Trophoblast cell (in vitro differentiated cells and primary cell): Measurements from ENCODE around the gene CENPX.

ENCODE experiments used
- DNase-seq, 2 donors: peaks; one replicate each; pipeline ENCODE4 v3.0.0-alpha.2; 2016
- H2AFZ ChIP-seq: 2 replicates; pipeline ENCODE4 v1.6.1; 2013; ENCODE audit warnings: low read length, moderate library complexity, mild to moderate bottlenecking; ENCODE audit not compliant: insufficient read depth, poor library complexity
- H2AK5ac ChIP-seq: 2 replicates; pipeline ENCODE4 v1.6.1; 2013; ENCODE audit warnings: mild to moderate bottlenecking, low read length
- H2BK120ac ChIP-seq: 2 replicates; pipeline ENCODE4 v1.6.1; 2013; ENCODE audit warnings: low read length, mild to moderate bottlenecking, moderate library complexity; ENCODE audit not compliant: insufficient read depth, poor library complexity
- H2BK12ac ChIP-seq: 2 replicates; pipeline ENCODE4 v1.6.1; 2013; ENCODE audit warnings: mild to moderate bottlenecking, low read length, moderate library complexity
- H2BK5ac ChIP-seq: 2 replicates; pipeline ENCODE4 v1.6.1; 2013; ENCODE audit warnings: low read length, low read depth, moderate library complexity, mild to moderate bottlenecking; ENCODE audit not compliant: poor library complexity
- H3K14ac ChIP-seq: 2 replicates; pipeline ENCODE4 v1.6.1; 2013; ENCODE audit warnings: mild to moderate bottlenecking, low read length
- H3K18ac ChIP-seq: 2 replicates; pipeline ENCODE4 v1.6.1; 2013; ENCODE audit warnings: mild to moderate bottlenecking, low read length
- H3K23ac ChIP-seq: 2 replicates; pipeline ENCODE4 v1.6.1; 2013; ENCODE audit warnings: low read length
- H3K27ac ChIP-seq: 2 replicates; pipeline ENCODE4 v1.5.1; 2013; ENCODE audit warnings: low read depth, mild to moderate bottlenecking, inconsistent platforms, low read length, moderate library complexity
- H3K27me3 ChIP-seq: 2 replicates; pipeline ENCODE4 v1.6.1; 2013; ENCODE audit warnings: inconsistent platforms, mild to moderate bottlenecking, low read length, moderate library complexity; ENCODE audit not compliant: insufficient read depth
- H3K36me3 ChIP-seq, 2 experiments: 1 replicate in 1 of 2; 2 replicates in 1 of 2; pipeline ENCODE4 v1.6.1; 2013; ENCODE audit warnings: low read length in 2 of 2, mild to moderate bottlenecking in 2 of 2, moderate library complexity in 1 of 2; ENCODE audit not compliant: insufficient read depth in 2 of 2, control insufficient read depth in 1 of 2
- H3K4ac ChIP-seq: 2 replicates; pipeline ENCODE4 v1.6.1; 2013; ENCODE audit warnings: low read depth, mild to moderate bottlenecking, low read length, moderate library complexity
- H3K4me1 ChIP-seq, 2 experiments: 1 replicate in 1 of 2; 2 replicates in 1 of 2; pipeline ENCODE4 v1.6.1; 2013; ENCODE audit warnings: low read length in 2 of 2, mild to moderate bottlenecking in 2 of 2, moderate library complexity in 1 of 2; ENCODE audit not compliant: insufficient read depth in 2 of 2, control insufficient read depth in 1 of 2
- H3K4me2 ChIP-seq: 2 replicates; pipeline ENCODE4 v1.6.1; 2013; ENCODE audit warnings: inconsistent platforms, mild to moderate bottlenecking, low read length, moderate library complexity
- H3K4me3 ChIP-seq: 2 replicates; pipeline ENCODE4 v1.5.1; 2013; ENCODE audit warnings: mild to moderate bottlenecking, low read depth, low read length, inconsistent platforms
- H3K79me1 ChIP-seq: one replicate; pipeline ENCODE4 v1.6.1; 2013; ENCODE audit warnings: low read length
- H3K79me2 ChIP-seq: 2 replicates; pipeline ENCODE4 v1.6.1; 2013; ENCODE audit warnings: low read length, mild to moderate bottlenecking; ENCODE audit not compliant: control insufficient read depth, insufficient read depth, poor library complexity
- H3K9ac ChIP-seq: 2 replicates; pipeline ENCODE4 v1.6.1; 2013; ENCODE audit warnings: mild to moderate bottlenecking, low read length
- H3K9me3 ChIP-seq: 2 replicates; pipeline ENCODE4 v1.6.1; 2013; ENCODE audit warnings: low read depth, mild to moderate bottlenecking, control low read depth, inconsistent platforms, low read length; ENCODE audit not compliant: insufficient read depth
- H4K12ac ChIP-seq: 2 replicates; pipeline ENCODE4 v1.6.1; 2013; ENCODE audit warnings: low read depth, mild to moderate bottlenecking, low read length, moderate library complexity
- H4K8ac ChIP-seq: 2 replicates; pipeline ENCODE4 v1.6.1; 2013; ENCODE audit warnings: low read depth, mild to moderate bottlenecking, low read length, moderate library complexity
- H4K91ac ChIP-seq: one replicate; pipeline ENCODE4 v1.6.1; 2013; ENCODE audit warnings: low read depth, mild to moderate bottlenecking, low read length, moderate library complexity
- WGBS: extraction: QIAGEN DNeasy Blood & Tissue Kit; methylation state at CpG from one replicate; pipeline ENCODE4 v1.1.7; 2013; ENCODE audit warnings: missing lambda C conversion rate; ENCODE audit not compliant: insufficient read length, insufficient coverage; ENCODE audit errors: extremely low coverage; 5-methylcytosine and 5-hydroxymethylcytosine counted together

The CENPX gene

GRCh38 chr17:81980122-81980521 is 42.6 kb downstream of the CENPX start:
- Histone ChIP-seq H2BK120ac (no peak overlapping the region), H3K18ac (no peak overlapping the region), H2AFZ (no peak overlapping the region), H3K4ac (no peak overlapping the region), H2BK12ac (peak overlapping the region; percentile 37), H3K79me2 (peaks cover 10% of the 10 kb centered on the region), H4K8ac (no peak overlapping the region), H2BK5ac (peak overlapping the region; percentile 36), H3K14ac (no peak overlapping the region), H3K9ac (no peak overlapping the region), H3K4me3 (no peak overlapping the region), H3K27me3 (no peaks in the 10 kb centered on the region), H3K36me3 (peaks cover 6 to 15% of the 10 kb centered on the region in 2 experiments), H4K91ac (peak overlapping the region; percentile 59), H3K79me1 (peaks cover 26% of the 10 kb centered on the region), H4K12ac (no peak overlapping the region), H3K23ac (no peak overlapping the region), H3K9me3 (peaks cover 5% of the 10 kb centered on the region), H3K4me1 (peaks cover 32 to 41% of the 10 kb centered on the region in 2 experiments), H3K27ac (peak overlapping the region; percentile 28), H3K4me2 (no peak overlapping the region), H2AK5ac (peak overlapping the region; percentile 18)
- DNase-seq, result peak in 1 of 2 donors; percentile 28
- WGBS, result no CpG with 5 or more reads among the region's 4 CpGs

DNA sequence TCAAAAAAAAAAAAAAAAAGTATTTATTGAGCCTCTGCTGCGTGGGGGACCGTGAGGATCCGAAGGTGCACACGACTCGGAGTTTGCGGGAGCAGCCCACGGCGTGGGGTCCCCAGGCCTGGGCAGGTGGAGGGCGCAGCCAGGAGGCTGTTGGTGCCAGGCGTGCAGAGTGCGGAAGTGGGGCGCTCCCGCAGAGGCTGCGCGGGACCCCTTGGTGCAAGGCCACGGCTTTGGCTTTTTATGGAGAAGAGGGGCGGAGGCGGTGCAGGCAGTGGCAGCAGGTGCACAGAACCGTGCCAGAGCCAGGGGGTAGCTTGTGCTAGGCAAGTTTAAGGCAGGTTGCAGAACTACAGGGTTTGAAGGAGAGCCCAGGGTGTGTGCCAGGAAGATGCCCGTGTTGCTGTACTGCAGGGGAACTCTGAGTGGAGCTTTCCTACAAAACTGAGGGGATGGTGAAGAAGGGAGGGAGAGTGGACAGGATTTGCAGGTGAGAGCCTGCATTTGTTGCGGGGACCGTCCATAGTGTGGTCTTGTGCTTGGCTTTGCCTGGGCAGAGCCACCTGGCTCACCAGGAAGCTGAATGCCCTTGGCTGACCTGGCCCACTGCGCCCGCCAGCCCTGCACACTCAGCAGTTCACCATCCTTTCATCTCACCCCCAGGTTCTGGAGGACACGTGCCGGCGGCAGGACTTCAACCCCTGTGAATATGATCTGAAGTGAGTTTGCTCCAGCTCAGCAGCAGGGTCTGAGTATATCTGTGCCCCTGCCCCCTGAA is 44.0 kb downstream of the CENPX start:
- peaks cover 10% of the 10 kb centered on the region for H3K79me2 ChIP-seq
- H3K79me1 ChIP-seq, result peaks cover 26% of the 10 kb centered on the region
- no CpG with 5 or more reads among the region's 27 CpGs for WGBS
- H3K27ac ChIP-seq, result no peak overlapping the region
- peak overlapping the region; percentile 3 for H2BK5ac ChIP-seq
- peak overlapping the region; percentile 88 for H3K18ac ChIP-seq
- peak overlapping the region; percentile 59 for H3K14ac ChIP-seq
- H3K4ac ChIP-seq, result peak overlapping the region; percentile 61
- peak overlapping the region; percentile 92 for H2AK5ac ChIP-seq
- H2BK12ac ChIP-seq, result peak overlapping the region; percentile 46
- peak overlapping the region; percentile 8 for H2BK120ac ChIP-seq
- H3K4me3 ChIP-seq, result no peak overlapping the region
- H3K4me1 ChIP-seq, result peaks cover 32 to 41% of the 10 kb centered on the region in 2 experiments
- DNase-seq, result peak in 1 of 2 donors; percentile 59
- H3K4me2 ChIP-seq, result peak overlapping the region; percentile 31
- peak overlapping the region; percentile 67 for H4K8ac ChIP-seq
- peak overlapping the region; percentile 45 for H2AFZ ChIP-seq
- H3K9me3 ChIP-seq, result no peaks in the 10 kb centered on the region
- no peak overlapping the region for H3K23ac ChIP-seq
- no peak overlapping the region for H3K9ac ChIP-seq
- H3K36me3 ChIP-seq, result peaks cover 0 to 3% of the 10 kb centered on the region in 2 experiments
- H4K12ac ChIP-seq, result peak overlapping the region; percentile 88
- peak overlapping the region; percentile 55 for H4K91ac ChIP-seq
- no peaks in the 10 kb centered on the region for H3K27me3 ChIP-seq

GRCh38 chr17:81977211-81977808 is 45.4 kb downstream of the CENPX start, which contains the start of gene ASPSCR1:
Gene ASPSCR1 (plus strand): TSS chr17:81977629. CDS start chr17:81977647, 18 bp downstream.
- peak within 1 kb of the TSS; percentile 89 for H2AFZ ChIP-seq

GRCh38 chr17:81976332-81977210 is 46.1 kb downstream of the CENPX start:
- H2BK12ac ChIP-seq, result no peak overlapping the region
- H3K79me1 ChIP-seq, result peaks cover 23% of the 10 kb centered on the region
- H2BK120ac ChIP-seq, result peak overlapping the region; percentile 4
- peak overlapping the region; percentile 70 for H3K9ac ChIP-seq
- peak; percentile 57 to 69 for DNase-seq
- peaks cover 3% of the 10 kb centered on the region for H3K9me3 ChIP-seq
- no peaks in the 10 kb centered on the region for H3K27me3 ChIP-seq
- H3K36me3 ChIP-seq, result no peaks in the 10 kb centered on the region
- H2AFZ ChIP-seq, result no peak overlapping the region
- peak overlapping the region; percentile 18 for H3K18ac ChIP-seq
- H2AK5ac ChIP-seq, result peak overlapping the region; percentile 1
- peak overlapping the region; percentile 93 for H3K14ac ChIP-seq
- H4K12ac ChIP-seq, result peak overlapping the region; percentile 97
- H3K27ac ChIP-seq, result no peak overlapping the region
- peak overlapping the region; percentile 92 for H4K8ac ChIP-seq
- peak overlapping the region; percentile 93 for H4K91ac ChIP-seq
- peak overlapping the region; percentile 82 for H3K4me3 ChIP-seq
- H3K4me1 ChIP-seq, result peaks cover 24 to 29% of the 10 kb centered on the region in 2 experiments
- H2BK5ac ChIP-seq, result peak overlapping the region; percentile 11
- H3K23ac ChIP-seq, result no peak overlapping the region
- peak overlapping the region; percentile 76 for H3K4me2 ChIP-seq
- peaks cover 7% of the 10 kb centered on the region for H3K79me2 ChIP-seq
- peak overlapping the region; percentile 25 for H3K4ac ChIP-seq
- no CpG with 5 or more reads among the region's 30 CpGs for WGBS

More at GRCh38 chr17:81977211-81977808, 45.4 kb downstream of the CENPX start, which contains the start of gene ASPSCR1:
- peak within 1 kb of the TSS; percentile 84 for H3K4me2 ChIP-seq
- H3K9me3 ChIP-seq, result peaks cover 3% of the 10 kb centered on the region
- H4K8ac ChIP-seq, result peak within 1 kb of the TSS; percentile 95
- H3K18ac ChIP-seq, result peak within 1 kb of the TSS; percentile 88
- peak within 1 kb of the TSS; percentile 68 for H2BK12ac ChIP-seq
- peak within 1 kb of the TSS; percentile 89 for H3K9ac ChIP-seq
- peak within 1 kb of the TSS; percentile 95 for H2BK120ac ChIP-seq
- no peaks in the 10 kb centered on the region for H3K27me3 ChIP-seq
- WGBS, result no CpG with 5 or more reads among the region's 76 CpGs
- peak; percentile 87 to 94 for DNase-seq
- H3K79me1 ChIP-seq, result peaks cover 23% of the 10 kb centered on the region
- H4K12ac ChIP-seq, result peak within 1 kb of the TSS; percentile 97
- H3K4me3 ChIP-seq, result peak within 1 kb of the TSS; percentile 97
- peak within 1 kb of the TSS; percentile 98 for H4K91ac ChIP-seq
- peak within 1 kb of the TSS; percentile 84 for H3K4ac ChIP-seq
- H3K4me1 ChIP-seq, result peaks cover 28 to 34% of the 10 kb centered on the region in 2 experiments
- no peak within 1 kb of the TSS for H3K23ac ChIP-seq
- peaks cover 7% of the 10 kb centered on the region for H3K79me2 ChIP-seq
- H2BK5ac ChIP-seq, result peak within 1 kb of the TSS; percentile 96
- H2AK5ac ChIP-seq, result peak within 1 kb of the TSS; percentile 92
- no peaks in the 10 kb centered on the region for H3K36me3 ChIP-seq
- peak within 1 kb of the TSS; percentile 85 for H3K27ac ChIP-seq
- H3K14ac ChIP-seq, result peak within 1 kb of the TSS; percentile 93
